ENCODE data around the gene INPP5K. TPM values are rescaled to one million over a fixed set of nuclear protein-coding genes. Genes with fewer than 3 reads are reported as not detected.

Gene INPP5K
- total RNA-seq, 4 donors from 2014 or later, result 18.4 to 44.3 (median 35.0) TPM

GRCh38 chr17:1488826-1489270 is 27.6 kb downstream of the INPP5K start:
- H3K4me1 ChIP-seq, result peaks cover 60 to 89% (median 62%) of the 10 kb centered on the region in 3 donors
- intact Hi-C loops (cut with DNase I), result no loop called here
- 94% methylated on average over 3 of the region's 7 CpGs; no CpG with 5 or more reads in 1 of the 2 donors for WGBS, 2 donors

GRCh38 chr17:1487939-1488825 is 28.2 kb downstream of the INPP5K start:
- peak overlapping the region; percentile 59 to 94 (median 62) for H3K4me3 ChIP-seq

More at GRCh38 chr17:1488826-1489270, 27.6 kb downstream of the INPP5K start:
- TF ChIP-seq POLR2A (IDR thresholded peaks at IDR 0.05) (no peak), CTCF (IDR thresholded peaks at IDR 0.05) (no peak)
- Histone ChIP-seq H3K36me3 (peaks cover 0 to 5% (median 2%) of the 10 kb centered on the region in 3 donors), H3K4me3 (peak overlapping the region in 3 of 4 donors; percentile 62 to 94 (median 63)), H3K9me3 (no peaks in the 10 kb centered on the region), H3K27ac (peak overlapping the region; percentile 94 to 98 (median 96)), H3K27me3 (no peaks in the 10 kb centered on the region)
- no peak for DNase-seq

GRCh38 chr17:1486802-1487695 is 29.4 kb downstream of the INPP5K start:
- Histone ChIP-seq H3K4me1 (peaks cover 45 to 81% (median 46%) of the 10 kb centered on the region in 3 donors), H3K27me3 (no peaks in the 10 kb centered on the region), H3K9me3 (no peaks in the 10 kb centered on the region), H3K27ac (peak overlapping the region; percentile 94 to 98 (median 96)), H3K4me3 (peak overlapping the region; percentile 59 to 94 (median 62)), H3K36me3 (peaks cover 7 to 23% (median 17%) of the 10 kb centered on the region in 3 donors)
- intact Hi-C loops (cut with DNase I), result no loop called here
- WGBS, 2 donors, result 0 to 11% methylated on average over 2 to 3 of the region's 74 CpGs
- DNase-seq, result no peak
- no peak for TF ChIP-seq CTCF (IDR thresholded peaks at IDR 0.05)
- peak in 1 of 4 donors; percentile 44 for TF ChIP-seq POLR2A (IDR thresholded peaks at IDR 0.05)

More at GRCh38 chr17:1487939-1488825, 28.2 kb downstream of the INPP5K start:
- DNase-seq, result no peak
- WGBS, 2 donors, result 14 to 51% methylated on average over 2 to 24 of the region's 72 CpGs
- no peaks in the 10 kb centered on the region for H3K27me3 ChIP-seq
- intact Hi-C loops (cut with DNase I), result no loop called here
- peak in 4 of 6 experiments; percentile 7 to 27 (median 10) for TF ChIP-seq CTCF (IDR thresholded peaks at IDR 0.05)
- peak in 2 of 4 donors; percentile 32 to 69 for TF ChIP-seq POLR2A (IDR thresholded peaks at IDR 0.05)
- peaks cover 55 to 87% (median 57%) of the 10 kb centered on the region in 3 donors for H3K4me1 ChIP-seq
- H3K27ac ChIP-seq, result peak overlapping the region; percentile 94 to 98 (median 96)
- H3K9me3 ChIP-seq, result no peaks in the 10 kb centered on the region
- peaks cover 6 to 12% (median 8%) of the 10 kb centered on the region in 3 donors for H3K36me3 ChIP-seq

- Histone ChIP-seq H3K27me3 (no peaks in the 10 kb centered on the region), H3K9me3 (no peaks in the 10 kb centered on the region), H3K4me1 (peaks cover 40 to 74% (median 43%) of the 10 kb centered on the region in 3 donors), H3K36me3 (peaks cover 9 to 37% (median 21%) of the 10 kb centered on the region in 3 donors), H3K4me3 (peak overlapping the region; percentile 62 to 94 (median 63)), H3K27ac (peak overlapping the region; percentile 94 to 98 (median 96))
- TF ChIP-seq POLR2A (IDR thresholded peaks at IDR 0.05), result no peak
- no peak for TF ChIP-seq CTCF (IDR thresholded peaks at IDR 0.05)
- WGBS, 2 donors, result 28% methylated on average over 9 of the region's 127 CpGs; no CpG with 5 or more reads in 1 of the 2 donors
- DNase-seq, result no peak
- intact Hi-C loops (cut with DNase I), result no loop called here
Measured at GRCh38 chr17:1485423-1486376, 30.7 kb downstream of the INPP5K start.
